GM12878 (cell line): ENCODE measurements around the gene SLC35E2B. TPM values are rescaled to one million over a fixed set of nuclear protein-coding genes. Genes with fewer than 3 reads are reported as not detected.
A peak's percentile ranks its signal among the peaks of the same experiment; 100 is the strongest.
"Not testable (repeated sequence)": the region's sequence is repeated elsewhere in the genome, so short reads cannot be mapped to it uniquely, and the experiment has no call there.

ENCODE experiments used
- ATAC-seq: fragments of 200-7000 bp; cut with Tn5 transposase; 3 replicates; pipeline ENCODE4 v1.9.1; 2020; ENCODE audit warnings: mild to moderate bottlenecking, moderate library complexity
- BruUV-seq: library from RNA; stranded (reverse); fragments of 400-500 nt; replicated peaks from 2 replicates; lab custom pipeline; 2021; lab: Mats Ljungman, UMichigan
- CTCF ChIA-PET: fragments of 300-600 bp; sonication (Branson Sonifier 250); formaldehyde crosslinking; extraction: SDS; loops from one replicate; lab custom pipeline; 2021; ENCODE audit warnings: inconsistent platforms; lab: Yijun Ruan, JAX
- POLR2A ChIA-PET: fragments of 350-600 bp; formaldehyde crosslinking; extraction: SDS; loops from one replicate; lab custom pipeline; 2021; ENCODE audit warnings: inconsistent platforms; lab: Charles Lee
- RAD21 ChIA-PET: fragments of 300-600 bp; sonication (Branson Sonifier 250); formaldehyde crosslinking; loops from one replicate; lab custom pipeline; 2023; ENCODE audit warnings: antibody characterized with exemption; ENCODE audit not compliant: unreplicated experiment; lab: Charles Lee
- SMC1A ChIA-PET: fragments of 300-600 bp; sonication (Branson Sonifier 250); formaldehyde crosslinking; loops from one replicate; lab custom pipeline; 2023; ENCODE audit not compliant: unreplicated experiment, uncharacterized antibody; lab: Charles Lee
- DNase-seq: peaks from one replicate; pipeline ENCODE4 v3.0.0-alpha.2; 2011; ENCODE audit warnings: low read depth, low spot score
- FAIRE-seq: peaks from 3 replicates; lab custom pipeline; 2011; peaks lifted over from hg19 to GRCh38; lab: Jason Lieb, UNC
- H2AFZ ChIP-seq: 2 replicates; pipeline ENCODE4 v1.6.0; 2011; ENCODE audit warnings: low read depth, low read length, control low read depth; ENCODE audit not compliant: control insufficient read depth
- H3K27ac ChIP-seq: 2 replicates; pipeline ENCODE4 v1.5.1; 2011; ENCODE audit warnings: control low read depth; ENCODE audit not compliant: control insufficient read depth, insufficient read depth
- H3K27me3 ChIP-seq, 2 experiments: replicated peaks in 1 of 2; 2 replicates each; pipeline versions ENCODE4 v1.6.0 to v1.6.1; 2011; ENCODE audit warnings: low read length in 1 of 2; ENCODE audit not compliant: control insufficient read depth in 2 of 2, insufficient read depth in 2 of 2
- H3K36me3 ChIP-seq, 2 experiments: 2 replicates each; pipeline ENCODE4 v1.5.1; 2011; ENCODE audit warnings: low read length in 1 of 2; ENCODE audit not compliant: control insufficient read depth in 2 of 2, insufficient read depth in 2 of 2
- H3K4me1 ChIP-seq: 2 replicates; pipeline ENCODE4 v1.6.1; 2011; ENCODE audit warnings: mild to moderate bottlenecking, low read length, moderate library complexity, mixed read lengths; ENCODE audit not compliant: control insufficient read depth, insufficient read depth
- H3K4me2 ChIP-seq: 2 replicates; pipeline ENCODE4 v1.6.0; 2011; ENCODE audit warnings: control low read depth; ENCODE audit not compliant: control insufficient read depth, insufficient read depth
- H3K4me3 ChIP-seq: fragments of 200-600 bp; sonication (generic); 2 replicates; pipeline ENCODE4 v1.5.1; 2016
- H3K79me2 ChIP-seq: 2 replicates; pipeline ENCODE4 v1.6.0; 2011; ENCODE audit warnings: low read length; ENCODE audit not compliant: control insufficient read depth, insufficient read depth
- H3K9ac ChIP-seq: 2 replicates; pipeline ENCODE4 v1.8.0; 2011; ENCODE audit warnings: low read length, control low read depth, mixed read lengths; ENCODE audit not compliant: control insufficient read depth, insufficient read depth
- H3K9me3 ChIP-seq: replicated peaks from 3 replicates; pipeline ENCODE4 v1.5.1; 2011; ENCODE audit warnings: mild to moderate bottlenecking, low read length; ENCODE audit not compliant: control insufficient read depth, insufficient read depth
- H4K20me1 ChIP-seq: 2 replicates; pipeline ENCODE4 v1.6.0; 2011; ENCODE audit not compliant: control insufficient read depth, insufficient read depth
- BRCA1 ChIP-seq: IDR thresholded peaks from 2 replicates; pipeline ENCODE4 v1.6.1; 2011; ENCODE audit warnings: low read depth, low read length, improper control_type of control experiment
- CREB1 ChIP-seq: IDR thresholded peaks from 2 replicates; pipeline ENCODE4 v1.6.1; 2012; ENCODE audit warnings: low read depth, mild to moderate bottlenecking, inconsistent platforms
- CREM ChIP-seq: IDR thresholded peaks from 2 replicates; pipeline ENCODE4 v1.6.1; 2014; ENCODE audit warnings: antibody characterized with exemption, low read depth
- JUND ChIP-seq: IDR thresholded peaks from 2 replicates; pipeline ENCODE4 v1.6.1; 2012; ENCODE audit warnings: low read depth, mild to moderate bottlenecking, low read length, improper control_type of control experiment, moderate library complexity
- POLR2A ChIP-seq: IDR thresholded peaks from 2 replicates; pipeline ENCODE4 v1.6.1; 2011; ENCODE audit warnings: low read depth, mild to moderate bottlenecking, low read length
- SIX5 ChIP-seq: IDR thresholded peaks from 2 replicates; pipeline ENCODE4 v1.6.1; 2011; ENCODE audit warnings: mild to moderate bottlenecking, low read depth, low read length, moderate library complexity; ENCODE audit not compliant: severe bottlenecking
- SKIL ChIP-seq: fragments of 450-650 bp; IDR thresholded peaks from 2 replicates; pipeline ENCODE4 v1.6.1; 2017; ENCODE audit warnings: mild to moderate bottlenecking, low read depth, inconsistent platforms; ENCODE audit not compliant: poor library complexity, severe bottlenecking
- TCF12 ChIP-seq: IDR thresholded peaks from 2 replicates; pipeline ENCODE4 v1.6.1; 2011; ENCODE audit warnings: low read depth, mild to moderate bottlenecking, low read length
- WGBS: methylation state at CpG from one replicate; pipeline ENCODE4 v1.1.6; 2016; ENCODE audit warnings: low lambda C conversion rate; ENCODE audit not compliant: insufficient replicate concordance, insufficient coverage; ENCODE audit errors: missing lambda C conversion rate; 5-methylcytosine and 5-hydroxymethylcytosine counted together
- in situ Hi-C: fragments of 300-500 bp; cut with MboI; formaldehyde crosslinking; loops from 9 replicates; pipeline ENCODE4 v1.14.3; 2018; ENCODE audit warnings: mixed read lengths
- intact Hi-C: fragments of 100-400 bp; cut with micrococcal nuclease; formaldehyde crosslinking; loops from one replicate; pipeline ENCODE4 v1.14.2; 2022; ENCODE audit not compliant: unreplicated experiment
- polyA plus RNA-seq, 11 experiments: library from polyadenylated mRNA; depleted of rRNA in 4 of 11; unstranded in 6 of 11; stranded (reverse) in 5 of 11; fragments of >200 nt; fragmentation: Nextera tagmentation in 4 of 11; fragmentation: Illumina TruSeq in 1 of 11; extraction: Ambion mirVana in 4 of 11; extraction: Trizol in 1 of 11; gene quantifications; 1 replicate in 1 of 11; 2 replicates in 10 of 11; pipeline versions ENCODE4 v1.2.1 to v1.2.3, GENCODE V29; 2011 to 2016; ENCODE audit warnings: inconsistent platforms in 2 of 11, missing spikeins in 2 of 11, low read depth in 1 of 11
- total RNA-seq, 4 experiments: library from RNA; depleted of rRNA in 3 of 4; stranded (reverse); fragments of >200 nt in 3 of 4; fragmentation: Illumina TruSeq in 1 of 4; extraction: Trizol in 1 of 4; gene quantifications; 2 replicates each; pipeline versions ENCODE4 v1.2.1 to v1.2.3, GENCODE V29; 2013 to 2021

Gene SLC35E2B
- total and polyA plus RNA-seq, 10 of the 15 experiments (the other 5 are each of a cell fraction or from before 2014, with no cell fraction given), result 2.6 to 36.7 (median 18.6) TPM

GRCh38 chr1:1692714-1693647, at the start of gene SLC35E2B (continued):
- TF ChIP-seq POLR2A, result 0 out of 2 replicates have a peak, but pooled peaks have one; percentile 29
- peak; percentile 32; the same call in 1 of the 2 replicates for TF ChIP-seq CREM
- TF ChIP-seq SIX5, result peak; percentile 65
- TF ChIP-seq TCF12, result 0 out of 2 replicates have a peak, but pooled peaks have one; percentile 16
- peak; percentile 30 for TF ChIP-seq SKIL
- peak; percentile 96 for TF ChIP-seq JUND
- peak; percentile 33; the same call in 1 of the 2 replicates for TF ChIP-seq CREB1
- TF ChIP-seq BRCA1, result 0 out of 2 replicates have a peak, but pooled peaks have one; percentile 31

- H3K36me3 ChIP-seq, POLR2A ChIA-PET, RAD21 ChIA-PET, H3K4me1 ChIP-seq, H3K4me3 ChIP-seq, DNase-seq, H3K9me3 ChIP-seq, H3K9ac ChIP-seq, H3K27ac ChIP-seq, intact Hi-C loops, H4K20me1 ChIP-seq, H3K4me2 ChIP-seq, in situ Hi-C loops, H3K79me2 ChIP-seq, FAIRE-seq, SMC1A ChIA-PET, H2AFZ ChIP-seq, ATAC-seq, CTCF ChIA-PET, H3K27me3 ChIP-seq, BruUV-seq: not testable (repeated sequence)
- 94% methylated on average over 11 of the region's 12 CpGs for WGBS
These were observed 48.4 kb upstream of the SLC35E2B start for GRCh38 chr1:1741013-1741412.

GRCh38 chr1:1738799-1739337, 46.3 kb upstream of the SLC35E2B start:
- WGBS, result 64% methylated on average over 9 of the region's 22 CpGs
- H3K27ac ChIP-seq, BruUV-seq, H3K9ac ChIP-seq, in situ Hi-C loops, H3K9me3 ChIP-seq, SMC1A ChIA-PET, intact Hi-C loops, RAD21 ChIA-PET, POLR2A ChIA-PET, CTCF ChIA-PET, H3K36me3 ChIP-seq, H3K27me3 ChIP-seq, H4K20me1 ChIP-seq, DNase-seq, H3K4me3 ChIP-seq, H2AFZ ChIP-seq, H3K4me1 ChIP-seq, H3K79me2 ChIP-seq: not testable (repeated sequence)
- FAIRE-seq (peak; percentile 57), ATAC-seq (peak; percentile 75)
- H3K4me2 ChIP-seq, result peak overlapping the region; percentile 42; the same call in 1 of the 2 replicates
